Mammary epithelial cell (primary cell): ENCODE results near the gene CYP4F12.

Source experiments
- EZH2 ChIP-seq: IDR thresholded peaks from 2 replicates; pipeline ENCODE4 v1.6.1; 2012; ENCODE audit warnings: low read length, inconsistent platforms, borderline replicate concordance
- TF ChIP-seq, protein P1 (sequence below), 2 donors: IDR thresholded peaks in 1 of 2; conservative IDR thresholded peaks in 1 of 2; 2 replicates each; pipeline ENCODE4 v1.5.1; 2011 to 2012; ENCODE audit warnings: inconsistent platforms in 2 of 2, low read length in 2 of 2, mild to moderate bottlenecking in 2 of 2, control low read depth in 1 of 2, low read depth in 1 of 2; ENCODE audit not compliant: insufficient read depth in 1 of 2; ENCODE audit errors: extremely low read depth in 1 of 2

DNA sequence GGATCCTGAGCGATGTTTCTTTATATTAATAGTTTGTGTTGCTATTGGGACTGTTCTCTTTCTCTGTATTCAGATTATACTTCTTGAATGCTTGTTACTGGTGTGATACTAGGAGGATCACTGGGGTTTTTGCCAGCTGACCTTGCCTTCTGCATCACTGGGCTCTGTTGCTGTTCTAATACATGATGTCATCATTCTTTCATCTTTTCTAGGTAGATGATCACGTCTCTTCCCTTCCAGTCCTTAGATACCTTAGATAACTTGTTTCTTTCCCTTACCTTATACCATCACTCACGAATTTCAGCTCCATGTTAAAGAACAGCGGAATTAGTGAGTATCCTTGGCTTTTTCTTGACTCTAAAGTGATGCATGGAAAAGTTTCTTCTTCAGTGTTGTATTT, 64.8 kb downstream of the CYP4F12 start, which contains the start of gene OR10H3:
- TF ChIP-seq, protein P1, sequence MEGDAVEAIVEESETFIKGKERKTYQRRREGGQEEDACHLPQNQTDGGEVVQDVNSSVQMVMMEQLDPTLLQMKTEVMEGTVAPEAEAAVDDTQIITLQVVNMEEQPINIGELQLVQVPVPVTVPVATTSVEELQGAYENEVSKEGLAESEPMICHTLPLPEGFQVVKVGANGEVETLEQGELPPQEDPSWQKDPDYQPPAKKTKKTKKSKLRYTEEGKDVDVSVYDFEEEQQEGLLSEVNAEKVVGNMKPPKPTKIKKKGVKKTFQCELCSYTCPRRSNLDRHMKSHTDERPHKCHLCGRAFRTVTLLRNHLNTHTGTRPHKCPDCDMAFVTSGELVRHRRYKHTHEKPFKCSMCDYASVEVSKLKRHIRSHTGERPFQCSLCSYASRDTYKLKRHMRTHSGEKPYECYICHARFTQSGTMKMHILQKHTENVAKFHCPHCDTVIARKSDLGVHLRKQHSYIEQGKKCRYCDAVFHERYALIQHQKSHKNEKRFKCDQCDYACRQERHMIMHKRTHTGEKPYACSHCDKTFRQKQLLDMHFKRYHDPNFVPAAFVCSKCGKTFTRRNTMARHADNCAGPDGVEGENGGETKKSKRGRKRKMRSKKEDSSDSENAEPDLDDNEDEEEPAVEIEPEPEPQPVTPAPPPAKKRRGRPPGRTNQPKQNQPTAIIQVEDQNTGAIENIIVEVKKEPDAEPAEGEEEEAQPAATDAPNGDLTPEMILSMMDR (conservative IDR thresholded peaks at IDR 0.05 in 1 of 2, IDR thresholded peaks at IDR 0.05 in 1 of 2; ENCODE audit: extremely low read depth in 1 of 2, insufficient read depth in 1 of 2, low read depth in 1 of 2, low read length in 2 of 2) = no peak
- TF ChIP-seq EZH2 = no peak
